H1 (cell line): ENCODE results near the gene SMIM24. TPM values are rescaled to one million over a fixed set of nuclear protein-coding genes. Genes with fewer than 3 reads are reported as not detected.
A peak's percentile ranks its signal among the peaks of the same experiment; 100 is the strongest.

Source experiments
- CTCF ChIA-PET: fragments of 300-600 bp; sonication (Branson Sonifier 250); formaldehyde crosslinking; loops from one replicate; lab custom pipeline; 2021; ENCODE audit not compliant: partially characterized antibody; lab: Charles Lee
- POLR2A ChIA-PET: fragments of 300-600 bp; sonication (Branson Sonifier 250); formaldehyde crosslinking; loops from one replicate; lab custom pipeline; 2021; ENCODE audit warnings: inconsistent platforms; ENCODE audit not compliant: partially characterized antibody; lab: Charles Lee
- DNase-seq, 2 experiments: peaks; one replicate each; pipeline versions ENCODE4 v3.0.0 to v3.0.0-alpha.2; 2010 to 2022; ENCODE audit warnings: low spot score in 2 of 2, low read depth in 1 of 2, mixed read lengths in 1 of 2
- FAIRE-seq: peaks from 2 replicates; lab custom pipeline; 2011; peaks lifted over from hg19 to GRCh38; lab: Jason Lieb, UNC
- H2AFZ ChIP-seq: 2 replicates; pipeline ENCODE4 v1.8.1; 2012; ENCODE audit warnings: low read length, inconsistent platforms
- H2AK5ac ChIP-seq: 2 replicates; pipeline ENCODE4 v1.6.1; 2013; ENCODE audit warnings: low read depth, low read length
- H2BK120ac ChIP-seq: replicated peaks from 2 replicates; pipeline ENCODE3; 2013; ENCODE audit warnings: low read depth, low read length, inconsistent platforms
- H2BK12ac ChIP-seq: 2 replicates; pipeline ENCODE4 v1.6.1; 2013; ENCODE audit warnings: low read depth, low read length
- H2BK15ac ChIP-seq: 2 replicates; pipeline ENCODE4 v1.6.1; 2013; ENCODE audit warnings: low read length
- H2BK20ac ChIP-seq: 2 replicates; pipeline ENCODE4 v1.6.1; 2013; ENCODE audit warnings: low read length
- H2BK5ac ChIP-seq: 2 replicates; pipeline ENCODE4 v1.6.1; 2013; ENCODE audit warnings: low read depth, low read length
- H3K14ac ChIP-seq: 2 replicates; pipeline ENCODE4 v1.6.1; 2013; ENCODE audit warnings: inconsistent platforms; ENCODE audit not compliant: insufficient read length
- H3K18ac ChIP-seq: 2 replicates; pipeline ENCODE4 v1.6.1; 2013; ENCODE audit warnings: low read length; ENCODE audit errors: extremely low read depth
- H3K23ac ChIP-seq: 2 replicates; pipeline ENCODE4 v1.6.1; 2013; ENCODE audit warnings: inconsistent platforms; ENCODE audit not compliant: insufficient read length
- H3K23me2 ChIP-seq: 2 replicates; pipeline ENCODE4 v1.6.1; 2013; ENCODE audit warnings: low read depth, low read length
- H3K27ac ChIP-seq: 2 replicates; pipeline ENCODE4 v1.6.1; 2011; ENCODE audit warnings: low read depth, low read length, inconsistent platforms
- H3K27me3 ChIP-seq, 4 experiments: replicated peaks in 1 of 4; 1 replicate in 1 of 4; 2 replicates in 3 of 4; pipeline versions ENCODE4 v1.6.1 to v1.8.1; 2011 to 2013; ENCODE audit warnings: low read length in 3 of 4, mild to moderate bottlenecking in 3 of 4, inconsistent platforms in 2 of 4, mixed read lengths in 2 of 4, moderate library complexity in 1 of 4; ENCODE audit not compliant: control insufficient read depth in 3 of 4, insufficient read depth in 3 of 4; ENCODE audit errors: extremely low read depth in 1 of 4
- H3K36me3 ChIP-seq, 4 experiments: 2 replicates each; pipeline versions ENCODE4 v1.6.1 to v1.8.1; 2011 to 2013; ENCODE audit warnings: mild to moderate bottlenecking in 4 of 4, low read length in 3 of 4, moderate library complexity in 2 of 4, control low read depth in 1 of 4, inconsistent platforms in 1 of 4; ENCODE audit not compliant: insufficient read depth in 4 of 4, control insufficient read depth in 2 of 4
- H3K4ac ChIP-seq: replicated peaks from 2 replicates; pipeline ENCODE3; 2013; ENCODE audit warnings: low read length, low read depth, mixed read lengths, inconsistent platforms; ENCODE audit not compliant: insufficient read length
- H3K4me1 ChIP-seq, 4 experiments: replicated peaks in 1 of 4; 1 replicate in 1 of 4; 2 replicates in 3 of 4; pipeline versions ENCODE4 v1.6.1 to v1.8.1; 2011 to 2013; ENCODE audit warnings: low read length in 3 of 4, inconsistent platforms in 2 of 4, mixed read lengths in 1 of 4; ENCODE audit not compliant: insufficient read depth in 4 of 4, control insufficient read depth in 3 of 4
- H3K4me2 ChIP-seq, 2 experiments: 2 replicates each; pipeline versions ENCODE4 v1.6.1 to v1.8.1; 2011 to 2013; ENCODE audit warnings: low read depth in 2 of 2, low read length in 2 of 2, control low read depth in 1 of 2, inconsistent platforms in 1 of 2, mild to moderate bottlenecking in 1 of 2; ENCODE audit not compliant: insufficient read depth in 1 of 2
- H3K4me3 ChIP-seq, 4 experiments: fragments of 200-600, 300-600 bp in 1 of 4; sonication (generic), shearing (Covaris generic), sonication (Bioruptor Twin) in 1 of 4; 2 replicates each; pipeline versions ENCODE4 v1.5.1 to v1.8.1; 2011 to 2016; ENCODE audit warnings: low read length in 4 of 4, low read depth in 3 of 4, control low read depth in 2 of 4, inconsistent platforms in 2 of 4, mild to moderate bottlenecking in 2 of 4, mixed read lengths in 1 of 4, moderate library complexity in 1 of 4; ENCODE audit not compliant: insufficient read depth in 2 of 4; ENCODE audit errors: extremely low read depth in 1 of 4
- H3K56ac ChIP-seq: replicated peaks from 2 replicates; pipeline ENCODE3; 2013; ENCODE audit warnings: low read depth, mild to moderate bottlenecking, mixed read lengths, low read length, inconsistent platforms; ENCODE audit not compliant: insufficient read length
- H3K79me1 ChIP-seq: 2 replicates; pipeline ENCODE4 v1.6.1; 2013; ENCODE audit warnings: low read depth, low read length, control low read depth
- H3K79me2 ChIP-seq, 2 experiments: 2 replicates each; pipeline versions ENCODE4 v1.6.1 to v1.8.1; 2012 to 2013; ENCODE audit warnings: low read length in 2 of 2, mild to moderate bottlenecking in 2 of 2, inconsistent platforms in 1 of 2; ENCODE audit not compliant: insufficient read depth in 2 of 2, control insufficient read depth in 1 of 2
- H3K9ac ChIP-seq, 4 experiments: replicated peaks in 1 of 4; 1 replicate in 1 of 4; 2 replicates in 3 of 4; pipeline versions ENCODE4 v1.6.1 to v1.8.1; 2011 to 2013; ENCODE audit warnings: low read depth in 3 of 4, low read length in 3 of 4, control low read depth in 2 of 4, mild to moderate bottlenecking in 2 of 4, moderate library complexity in 2 of 4, inconsistent platforms in 1 of 4; ENCODE audit errors: extremely low read depth in 1 of 4
- H3K9me3 ChIP-seq, 2 experiments: 2 replicates each; pipeline versions ENCODE4 v1.6.1 to v1.8.1; 2012 to 2013; ENCODE audit warnings: mild to moderate bottlenecking in 2 of 2, moderate library complexity in 2 of 2, control low read depth in 1 of 2, inconsistent platforms in 1 of 2, low read depth in 1 of 2, low read length in 1 of 2, mixed read lengths in 1 of 2; ENCODE audit not compliant: insufficient read depth in 2 of 2
- H4K20me1 ChIP-seq, 2 experiments: replicated peaks in 1 of 2; 2 replicates each; pipeline versions ENCODE3 to v1.8.1; 2011 to 2013; ENCODE audit warnings: inconsistent platforms in 2 of 2, low read length in 2 of 2, mild to moderate bottlenecking in 1 of 2; ENCODE audit not compliant: insufficient read depth in 2 of 2, control insufficient read depth in 1 of 2
- H4K5ac ChIP-seq: 2 replicates; pipeline ENCODE4 v1.6.1; 2013; ENCODE audit warnings: low read length, low read depth, mixed read lengths, inconsistent platforms; ENCODE audit not compliant: insufficient read length
- H4K8ac ChIP-seq: 2 replicates; pipeline ENCODE4 v1.8.0; 2013; ENCODE audit warnings: mild to moderate bottlenecking, moderate library complexity, low read length, inconsistent platforms; ENCODE audit not compliant: insufficient read depth; ENCODE audit errors: extremely low read depth
- H4K91ac ChIP-seq: replicated peaks from 2 replicates; pipeline ENCODE3; 2013; ENCODE audit warnings: low read length, mixed read lengths, inconsistent platforms; ENCODE audit not compliant: insufficient read length
- BRCA1 ChIP-seq: IDR thresholded peaks from 2 replicates; pipeline ENCODE4 v1.6.1; 2012; ENCODE audit warnings: low read depth, low read length, improper control_type of control experiment
- PHF8 ChIP-seq: fragments of 200-600 bp; sonication (generic); conservative IDR thresholded peaks from 2 replicates; pipeline ENCODE4 v1.7.1; 2012; ENCODE audit warnings: low read depth, mild to moderate bottlenecking, inconsistent platforms, low read length, moderate library complexity
- POLR2AphosphoS5 ChIP-seq: IDR thresholded peaks from 2 replicates; pipeline ENCODE4 v1.6.1; 2011; ENCODE audit warnings: low read depth, low read length
- TAF7 ChIP-seq: optimal IDR thresholded peaks from 2 replicates; pipeline ENCODE3; 2011; ENCODE audit warnings: low read depth, mild to moderate bottlenecking, inconsistent platforms, low read length, moderate library complexity, borderline replicate concordance
- WGBS, 2 experiments: shearing (Covaris generic) in 1 of 2; methylation state at CpG; one replicate each; pipeline versions ENCODE4 v1.1.6 to v1.1.7; 2013 to 2015; ENCODE audit warnings: low lambda C conversion rate in 2 of 2, mixed read lengths in 2 of 2, inconsistent platforms in 1 of 2, low coverage in 1 of 2, missing lambda C conversion rate in 1 of 2; ENCODE audit not compliant: insufficient replicate concordance in 2 of 2, insufficient coverage in 1 of 2, insufficient read length in 1 of 2; ENCODE audit errors: extremely low coverage in 1 of 2, missing lambda C conversion rate in 1 of 2; 5-methylcytosine and 5-hydroxymethylcytosine counted together
- polyA plus RNA-seq, 7 experiments: library from polyadenylated mRNA; depleted of rRNA in 3 of 7; stranded (reverse) in 5 of 7; unstranded in 2 of 7; fragments of >200 nt in 5 of 7; fragments of 200-250 nt in 2 of 7; gene quantifications; 1 replicate in 5 of 7; 2 replicates in 1 of 7; 4 replicates in 1 of 7; pipeline versions ENCODE4 v1.2.1 to v1.2.3, GENCODE V29; 2011 to 2013; ENCODE audit warnings: missing spikeins in 2 of 7, mixed read lengths in 2 of 7
- total RNA-seq: library from RNA; stranded (reverse); fragmentation: NEBNext Ultra II Directional; extraction: Animal tissue kit (Norgen Biotek cat#: 25700); gene quantifications from 2 replicates; pipeline ENCODE4 v1.2.1, GENCODE V29; 2021
- TF ChIP-seq, protein P1 (sequence below): IDR thresholded peaks from 2 replicates; pipeline ENCODE4 v1.6.1; 2011; ENCODE audit warnings: low read length, improper control_type of control experiment
- TF ChIP-seq, protein P2 (sequence below): IDR thresholded peaks from 2 replicates; pipeline ENCODE4 v1.6.1; 2012; ENCODE audit warnings: inconsistent platforms

SMIM24 gene
- total and polyA plus RNA-seq, 2 of the 8 experiments (the other 6 are each of a cell fraction or from before 2014, with no cell fraction given), result 3.8 to 4.5 TPM

DNA sequence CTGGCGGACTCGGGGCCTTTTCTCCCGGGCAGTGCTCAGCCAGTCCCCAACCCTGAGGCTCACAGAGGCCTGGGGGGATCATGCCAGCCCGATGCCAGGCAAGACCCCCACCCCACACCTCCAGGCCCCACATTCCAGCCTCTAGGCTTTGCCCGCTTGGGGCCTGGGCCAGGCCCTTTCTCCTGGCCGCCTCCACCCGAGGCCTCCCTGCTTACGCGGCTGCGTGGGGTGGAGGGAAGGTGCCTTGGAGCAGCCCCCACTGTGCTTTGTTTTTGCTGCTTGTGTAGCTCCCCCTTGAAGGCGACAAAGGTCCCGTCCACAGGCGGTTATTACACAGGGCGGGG is 38.4 kb downstream of the SMIM24 start:
- H3K23me2 ChIP-seq, result peaks cover 2% of the 10 kb centered on the region; the same call in 1 of the 2 replicates
- no peak overlapping the region for H3K56ac ChIP-seq
- no peak overlapping the region for H2BK15ac ChIP-seq
- no peak overlapping the region for H2BK20ac ChIP-seq
- H3K79me1 ChIP-seq, result no peaks in the 10 kb centered on the region
- no peak overlapping the region for H3K27ac ChIP-seq
- WGBS, 2 experiments, result 86% methylated on average over 14 of the region's 14 CpGs; no CpG with 5 or more reads in 1 of the 2 experiments
- H2BK120ac ChIP-seq, result no peak overlapping the region
- H3K36me3 ChIP-seq, result no peaks in the 10 kb centered on the region
- H3K23ac ChIP-seq, result no peak overlapping the region
- TF ChIP-seq TAF7 (no peak), BRCA1 (no peak), POLR2AphosphoS5 (no peak), PHF8 (no peak)
- TF ChIP-seq, protein P1, sequence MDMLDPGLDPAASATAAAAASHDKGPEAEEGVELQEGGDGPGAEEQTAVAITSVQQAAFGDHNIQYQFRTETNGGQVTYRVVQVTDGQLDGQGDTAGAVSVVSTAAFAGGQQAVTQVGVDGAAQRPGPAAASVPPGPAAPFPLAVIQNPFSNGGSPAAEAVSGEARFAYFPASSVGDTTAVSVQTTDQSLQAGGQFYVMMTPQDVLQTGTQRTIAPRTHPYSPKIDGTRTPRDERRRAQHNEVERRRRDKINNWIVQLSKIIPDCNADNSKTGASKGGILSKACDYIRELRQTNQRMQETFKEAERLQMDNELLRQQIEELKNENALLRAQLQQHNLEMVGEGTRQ, result no peak
- TF ChIP-seq, protein P2, sequence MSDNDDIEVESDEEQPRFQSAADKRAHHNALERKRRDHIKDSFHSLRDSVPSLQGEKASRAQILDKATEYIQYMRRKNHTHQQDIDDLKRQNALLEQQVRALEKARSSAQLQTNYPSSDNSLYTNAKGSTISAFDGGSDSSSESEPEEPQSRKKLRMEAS, result no peak
- DNase-seq (no peak), FAIRE-seq (no peak)
- no peak overlapping the region for H3K14ac ChIP-seq
- POLR2A ChIA-PET, result interaction anchor here (0.9 to 2.0 kb wide), 3 partner anchors 12 to 101 kb away, joined by 3 to 5 read pairs (median 5); no protein-coding TSS in a partner anchor
- CTCF ChIA-PET, result interaction anchor here (0.5 to 3.6 kb wide), 10 partner anchors 10 to 133 kb away, joined by 3 to 17 read pairs (median 6); no protein-coding TSS in a partner anchor
- H2BK5ac ChIP-seq, result no peak overlapping the region
- no peak overlapping the region for H3K18ac ChIP-seq
- H3K79me2 ChIP-seq, result no peaks in the 10 kb centered on the region
- no peak overlapping the region for H3K4ac ChIP-seq
- no peak overlapping the region for H2BK12ac ChIP-seq
- H2AFZ ChIP-seq, result no peak overlapping the region
- no peak overlapping the region for H3K9ac ChIP-seq
- H3K9me3 ChIP-seq, result no peaks in the 10 kb centered on the region
- 0 out of 2 replicates have a peak overlapping the region, but pooled peaks have one; percentile 65 for H2AK5ac ChIP-seq
- H3K4me1 ChIP-seq, result peaks cover 3 to 15% (median 10%) of the 10 kb centered on the region in 4 experiments
- H4K5ac ChIP-seq, result no peak overlapping the region
- no peak overlapping the region for H4K91ac ChIP-seq
- no peak overlapping the region for H3K4me2 ChIP-seq
- peaks cover 0 to 5% of the 10 kb centered on the region in 2 experiments for H4K20me1 ChIP-seq
- peak overlapping the region; percentile 78; the same call in 1 of the 2 replicates for H4K8ac ChIP-seq
- no peaks in the 10 kb centered on the region for H3K27me3 ChIP-seq
- no peak overlapping the region for H3K4me3 ChIP-seq
